Liver (tissue), 9 donors: ENCODE data around the gene MRPL10. TPM values are rescaled to one million over a fixed set of nuclear protein-coding genes. Genes with fewer than 3 reads are reported as not detected.
"Not testable (repeated sequence)": the region's sequence is repeated elsewhere in the genome, so short reads cannot be mapped to it uniquely, and the experiment has no call there.

Source experiments
- DNase-seq: peaks from one replicate; pipeline ENCODE4 v3.0.0-alpha.2; 2017; ENCODE audit warnings: low spot score
- H3K27ac ChIP-seq, 2 donors: one replicate each; pipeline ENCODE4 v1.7.0; 2013; ENCODE audit warnings: inconsistent platforms in 2 of 2, low read length in 2 of 2, control low read depth in 1 of 2, low read depth in 1 of 2, mild to moderate bottlenecking in 1 of 2
- H3K27me3 ChIP-seq, 4 donors: one replicate each; pipeline versions ENCODE4 v1.6.1 to v1.7.0; 2013; ENCODE audit warnings: low read length in 3 of 4, inconsistent platforms in 1 of 4, mild to moderate bottlenecking in 1 of 4, moderate library complexity in 1 of 4; ENCODE audit not compliant: control insufficient read depth in 4 of 4, insufficient read depth in 4 of 4
- H3K36me3 ChIP-seq, 4 donors: one replicate each; pipeline versions ENCODE4 v1.6.1 to v1.7.0; 2013; ENCODE audit warnings: low read length in 3 of 4, mild to moderate bottlenecking in 3 of 4, low read depth in 1 of 4, moderate library complexity in 1 of 4; ENCODE audit not compliant: control insufficient read depth in 4 of 4, insufficient read depth in 3 of 4
- H3K4me1 ChIP-seq, 4 donors: one replicate each; pipeline versions ENCODE4 v1.6.1 to v1.7.0; 2013; ENCODE audit warnings: low read length in 3 of 4, mild to moderate bottlenecking in 3 of 4, moderate library complexity in 1 of 4; ENCODE audit not compliant: control insufficient read depth in 4 of 4, insufficient read depth in 4 of 4
- H3K4me3 ChIP-seq, 3 donors: one replicate each; pipeline versions ENCODE4 v1.6.1 to v1.7.0; 2013; ENCODE audit warnings: low read length in 3 of 3, control low read depth in 1 of 3, low read depth in 1 of 3, mild to moderate bottlenecking in 1 of 3
- H3K9ac ChIP-seq, 2 donors: one replicate each; pipeline ENCODE4 v1.7.0; 2013; ENCODE audit warnings: low read length in 2 of 2, mild to moderate bottlenecking in 2 of 2, moderate library complexity in 2 of 2, control low read depth in 1 of 2, low read depth in 1 of 2
- H3K9me3 ChIP-seq, 4 donors: one replicate each; pipeline versions ENCODE4 v1.6.1 to v1.7.0; 2013; ENCODE audit warnings: low read length in 3 of 4; ENCODE audit not compliant: control insufficient read depth in 4 of 4
- ATF3 ChIP-seq: IDR thresholded peaks from 2 replicates; pipeline ENCODE4 v1.6.1; 2016; ENCODE audit warnings: antibody characterized with exemption
- FOXA1 ChIP-seq: IDR thresholded peaks from 2 replicates; pipeline ENCODE4 v1.6.1; 2016; ENCODE audit warnings: antibody characterized with exemption
- GABPA ChIP-seq, 2 donors: IDR thresholded peaks in 1 of 2; conservative IDR thresholded peaks in 1 of 2; 2 replicates each; pipeline ENCODE4 v1.6.1; 2016; ENCODE audit warnings: antibody characterized with exemption in 2 of 2, mild to moderate bottlenecking in 1 of 2, moderate library complexity in 1 of 2
- NR2F2 ChIP-seq: IDR thresholded peaks from 2 replicates; pipeline ENCODE4 v1.6.1; 2016; ENCODE audit warnings: antibody characterized with exemption
- RXRA ChIP-seq, 2 donors: IDR thresholded peaks; 2 replicates each; pipeline ENCODE4 v1.6.1; 2017 to 2018; ENCODE audit warnings: antibody characterized with exemption in 2 of 2, mild to moderate bottlenecking in 1 of 2
- TAF1 ChIP-seq: conservative IDR thresholded peaks from 2 replicates; pipeline ENCODE4 v1.6.1; 2016; ENCODE audit warnings: antibody characterized with exemption, mild to moderate bottlenecking
- WGBS: extraction: QIAGEN DNeasy Blood & Tissue Kit; methylation state at CpG from one replicate; pipeline ENCODE4 v1.1.7; 2013; 5-methylcytosine and 5-hydroxymethylcytosine counted together
- polyA plus RNA-seq, 2 donors: library from polyadenylated mRNA; stranded (reverse) in 1 of 2; unstranded in 1 of 2; fragments of 200-250 nt in 1 of 2; fragments of >200 nt in 1 of 2; fragmentation: Nextera tagmentation in 1 of 2; extraction: Ambion mirVana in 1 of 2; gene quantifications; one replicate each; pipeline versions ENCODE4 v1.2.1 to v1.2.3, GENCODE V29; 2013 to 2015
- total RNA-seq, 2 donors: library from RNA; depleted of rRNA; stranded (reverse); fragments of >200 nt; gene quantifications; one replicate each; pipeline ENCODE4 v1.2.3, GENCODE V29; 2014
- donor health status: healthy.
- donor health status: healthy.
- donor health status: healthy.
- donor health status: healthy.
- donor health status: healthy.

The MRPL10 gene
- total and polyA plus RNA-seq, 4 donors = 10.2 to 24.9 (median 12.9) TPM

GRCh38 chr17:47774331-47774730, 57.0 kb downstream of the MRPL10 start:
- H3K9me3 ChIP-seq = peaks cover 0 to 5% (median 1%) of the 10 kb centered on the region in 4 donors
- 62% methylated on average over 4 of the region's 4 CpGs for WGBS
- H3K27ac ChIP-seq = no peak overlapping the region
- TF ChIP-seq RXRA (IDR thresholded peaks at IDR 0.05) (no peak), FOXA1 (no peak), GABPA (IDR thresholded peaks at IDR 0.05 in 1 of 2, conservative IDR thresholded peaks at IDR 0.05 in 1 of 2) (no peak), ATF3 (no peak), NR2F2 (no peak), TAF1 (no peak)
- H3K4me3 ChIP-seq = no peak overlapping the region
- no peaks in the 10 kb centered on the region for H3K4me1 ChIP-seq
- no peak for DNase-seq
- H3K27me3 ChIP-seq = peaks cover 0 to 11% (median 7%) of the 10 kb centered on the region in 4 donors
- H3K9ac ChIP-seq = no peak overlapping the region
- no peaks in the 10 kb centered on the region for H3K36me3 ChIP-seq

GRCh38 chr17:47773649-47774048, 57.7 kb downstream of the MRPL10 start:
- H3K4me1 ChIP-seq, H3K36me3 ChIP-seq, H3K9ac ChIP-seq, H3K27ac ChIP-seq, H3K4me3 ChIP-seq, DNase-seq, H3K9me3 ChIP-seq: not testable (repeated sequence)
- H3K27me3 ChIP-seq = peaks cover 0 to 11% (median 7%) of the 10 kb centered on the region in 4 donors
- WGBS = 83% methylated on average over 9 of the region's 9 CpGs

Other genes starting within 250 kb of the MRPL10 start
- gene KPNB1, start 181.6 kb downstream of the MRPL10 start, total RNA-seq = 100 to 1,000 TPM; 111 to 114 TPM
- 10 to 100 TPM; 27.6 to 39.5 TPM for gene KPNB1, start 181.6 kb downstream of the MRPL10 start, polyA plus RNA-seq
- 1 to 10 TPM; 1.4 to 1.5 TPM for gene TBKBP1, start 137.4 kb downstream of the MRPL10 start, total RNA-seq
- 1 to 10 TPM in 1 of 2 donors, under 1 TPM in 1; 0.25 to 2.0 TPM for gene TBKBP1, start 137.4 kb downstream of the MRPL10 start, polyA plus RNA-seq
- gene TBX21, start 98.3 kb downstream of the MRPL10 start, total RNA-seq = under 1 TPM; 0.19 to 0.59 TPM
- under 1 TPM in 1 of 2 donors, not detected in 1; 0.25 TPM for gene TBX21, start 98.3 kb downstream of the MRPL10 start, polyA plus RNA-seq
- gene OSBPL7, start 9.7 kb downstream of the MRPL10 start, total RNA-seq = 1 to 10 TPM; 1.9 to 2.4 TPM
- gene OSBPL7, start 9.7 kb downstream of the MRPL10 start, polyA plus RNA-seq = under 1 TPM; 0.51 to 0.81 TPM
- under 1 TPM; under 0.01 to 0.28 TPM for gene LRRC46, start 129 bp upstream of the MRPL10 start, total RNA-seq
- gene LRRC46, start 129 bp upstream of the MRPL10 start, polyA plus RNA-seq = under 1 TPM; 0.36 to 0.43 TPM
- gene SCRN2, start 9.7 kb upstream of the MRPL10 start, total RNA-seq = 10 to 100 TPM; 17.8 to 21.4 TPM
- 10 to 100 TPM; 19.2 to 27.4 TPM for gene SCRN2, start 9.7 kb upstream of the MRPL10 start, polyA plus RNA-seq
- gene SP6, start 19.6 kb upstream of the MRPL10 start, total RNA-seq = under 1 TPM; 0.08 to 0.09 TPM
- gene SP6, start 19.6 kb upstream of the MRPL10 start, polyA plus RNA-seq = under 1 TPM; 0.03 to 0.04 TPM
- gene SP2, start 64.7 kb upstream of the MRPL10 start, total RNA-seq = 1 to 10 TPM; 2.2 to 3.5 TPM
- gene SP2, start 64.7 kb upstream of the MRPL10 start, polyA plus RNA-seq = 1 to 10 TPM; 4.1 to 5.7 TPM
- gene PNPO, start 110.0 kb upstream of the MRPL10 start, total RNA-seq = 100 to 1,000 TPM in 1 of 2 donors, 10 to 100 TPM in 1; 27.8 to 102 TPM
- 10 to 100 TPM; 49.7 to 52.9 TPM for gene PNPO, start 110.0 kb upstream of the MRPL10 start, polyA plus RNA-seq
- 10 to 100 TPM in 1 of 2 donors, 1 to 10 TPM in 1; 1.9 to 11.0 TPM for gene PRR15L, start 126.3 kb upstream of the MRPL10 start, total RNA-seq
- gene PRR15L, start 126.3 kb upstream of the MRPL10 start, polyA plus RNA-seq = 1 to 10 TPM in 1 of 2 donors, under 1 TPM in 1; 0.83 to 1.8 TPM
- 100 to 1,000 TPM in 1 of 2 donors, 10 to 100 TPM in 1; 44.6 to 120 TPM for gene CDK5RAP3, start 139.6 kb upstream of the MRPL10 start, total RNA-seq
- gene CDK5RAP3, start 139.6 kb upstream of the MRPL10 start, polyA plus RNA-seq = 10 to 100 TPM; 52.7 to 96.8 TPM
- gene COPZ2, start 206.3 kb upstream of the MRPL10 start, total RNA-seq = 10 to 100 TPM in 1 of 2 donors, 1 to 10 TPM in 1; 2.6 to 13.3 TPM
- 10 to 100 TPM; 22.4 to 38.1 TPM for gene COPZ2, start 206.3 kb upstream of the MRPL10 start, polyA plus RNA-seq
- 10 to 100 TPM; 37.5 to 79.5 TPM for gene NFE2L1, start 216.8 kb upstream of the MRPL10 start, total RNA-seq
- gene NFE2L1, start 216.8 kb upstream of the MRPL10 start, polyA plus RNA-seq = 10 to 100 TPM; 14.3 to 77.7 TPM